HG03196 (cell line): ENCODE data around the gene FHL2.
"Not testable (repeated sequence)": the region's sequence is repeated elsewhere in the genome, so short reads cannot be mapped to it uniquely, and the experiment has no call there.

Experiments used
- ATAC-seq: cut with Tn5 transposase; IDR thresholded peaks from one replicate; pipeline ENCODE4 v1.9.1; 2021; ENCODE audit not compliant: unreplicated experiment

The FHL2 gene

GRCh38 chr2:105357122-105357521 is 41.7 kb downstream of the FHL2 start:
- ATAC-seq = no peak

- ATAC-seq = no peak
Observed at GRCh38 chr2:105344704-105345345, 54.0 kb downstream of the FHL2 start.

- ATAC-seq = no peak
Observed at GRCh38 chr2:105339414-105339813, 59.4 kb downstream of the FHL2 start.

GRCh38 chr2:105338020-105338385 is 60.8 kb downstream of the FHL2 start:
- ATAC-seq = peak; percentile 20

- peak; percentile 79 for ATAC-seq
Observed at GRCh38 chr2:105337122-105338019, 61.5 kb downstream of the FHL2 start, which contains the start of gene C2orf49. TSS of gene C2orf49 (plus strand) at chr2:105337540. CDS start at chr2:105337588, 48 bp downstream.

- ATAC-seq = no peak
Observed at GRCh38 chr2:105336786-105337121, 62.1 kb downstream of the FHL2 start.

- no peak for ATAC-seq
Observed at GRCh38 chr2:105335469-105335868, 63.4 kb downstream of the FHL2 start.

- ATAC-seq = no peak
Observed at GRCh38 chr2:105334211-105334610, 64.6 kb downstream of the FHL2 start.

- no peak for ATAC-seq
Observed at GRCh38 chr2:105330681-105331375, 68.0 kb downstream of the FHL2 start.

GRCh38 chr2:105329561-105330495 is 69.0 kb downstream of the FHL2 start, which contains the start of gene TGFBRAP1:
TSS of gene TGFBRAP1 (minus strand) at chr2:105329735. CDS start at chr2:105308301, 21,434 bp downstream.
- ATAC-seq = peak; percentile 75

- ATAC-seq = no peak
Observed at GRCh38 chr2:105329197-105329554, 69.7 kb downstream of the FHL2 start.

- no peak for ATAC-seq
Observed at GRCh38 chr2:105328281-105329196, 70.3 kb downstream of the FHL2 start.

- ATAC-seq = no peak
Observed at GRCh38 chr2:105327690-105328089, 71.2 kb downstream of the FHL2 start.

- ATAC-seq = not testable (repeated sequence)
Observed at GRCh38 chr2:105327271-105327670, 71.6 kb downstream of the FHL2 start.

GRCh38 chr2:105325389-105325963 is 73.4 kb downstream of the FHL2 start:
- ATAC-seq = no peak

GRCh38 chr2:105324732-105325131 is 74.1 kb downstream of the FHL2 start:
- ATAC-seq = no peak

- ATAC-seq = no peak
Observed at GRCh38 chr2:105324101-105324500, 74.8 kb downstream of the FHL2 start.

GRCh38 chr2:105323111-105323510 is 75.7 kb downstream of the FHL2 start:
- ATAC-seq = no peak
